ENCODE data around the gene RPS3. TPM values are rescaled to one million over a fixed set of nuclear protein-coding genes. Genes with fewer than 3 reads are reported as not detected.

The RPS3 gene
- total and polyA plus RNA-seq, 2 experiments from 2014 or later, result 1,094 to 1,201 TPM

DNA sequence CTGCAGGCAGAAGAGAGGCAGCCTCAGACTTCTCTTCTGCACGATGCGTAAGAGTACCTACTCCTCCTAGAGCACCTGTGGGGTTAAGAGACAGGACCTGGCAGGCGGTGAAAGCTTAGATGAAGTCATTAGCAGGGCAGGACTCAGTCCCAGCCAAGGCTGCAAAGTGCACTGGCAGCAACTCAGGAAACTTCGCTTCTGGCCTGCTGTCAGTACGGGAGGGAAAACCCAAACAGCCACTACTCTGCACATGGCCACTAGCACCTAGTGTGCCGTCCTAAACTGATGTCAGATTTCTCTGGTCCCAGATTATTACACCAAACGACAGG lies 42.5 kb downstream of the RPS3 start:
- TF ChIP-seq CTCF (IDR thresholded peaks at IDR 0.05; ENCODE audit: poor library complexity) (no peak), EZH2 (IDR thresholded peaks at IDR 0.05; ENCODE audit: borderline replicate concordance) (no peak), EZH2phosphoT487 (IDR thresholded peaks at IDR 0.05; ENCODE audit: low read depth, severe bottlenecking, unreplicated experiment) (no peak)
- Histone ChIP-seq H3K27ac (no peak overlapping the region), H3K27me3 (no peaks in the 10 kb centered on the region), H2AFZ (no peak overlapping the region), H3K36me3 (replicated peaks; ENCODE audit: insufficient read depth, low read depth) (no peaks in the 10 kb centered on the region), H3K4me3 (no peak overlapping the region), H4K20me1 (ENCODE audit: insufficient read depth, poor library complexity, severe bottlenecking) (no peaks in the 10 kb centered on the region), H3K9me2 (replicated peaks; ENCODE audit: insufficient read depth) (no peaks in the 10 kb centered on the region), H3K4me1 (ENCODE audit: insufficient read depth) (no peaks in the 10 kb centered on the region), H3K79me2 (no peaks in the 10 kb centered on the region), H3K4me2 (no peak overlapping the region), H3K9me3 (ENCODE audit: low read depth) (no peaks in the 10 kb centered on the region)
- DNase-seq (ENCODE audit: low spot score), result no peak
- WGBS (ENCODE audit: low lambda C conversion rate, missing lambda C conversion rate), result 83% methylated on average over 7 of the region's 7 CpGs

DNA sequence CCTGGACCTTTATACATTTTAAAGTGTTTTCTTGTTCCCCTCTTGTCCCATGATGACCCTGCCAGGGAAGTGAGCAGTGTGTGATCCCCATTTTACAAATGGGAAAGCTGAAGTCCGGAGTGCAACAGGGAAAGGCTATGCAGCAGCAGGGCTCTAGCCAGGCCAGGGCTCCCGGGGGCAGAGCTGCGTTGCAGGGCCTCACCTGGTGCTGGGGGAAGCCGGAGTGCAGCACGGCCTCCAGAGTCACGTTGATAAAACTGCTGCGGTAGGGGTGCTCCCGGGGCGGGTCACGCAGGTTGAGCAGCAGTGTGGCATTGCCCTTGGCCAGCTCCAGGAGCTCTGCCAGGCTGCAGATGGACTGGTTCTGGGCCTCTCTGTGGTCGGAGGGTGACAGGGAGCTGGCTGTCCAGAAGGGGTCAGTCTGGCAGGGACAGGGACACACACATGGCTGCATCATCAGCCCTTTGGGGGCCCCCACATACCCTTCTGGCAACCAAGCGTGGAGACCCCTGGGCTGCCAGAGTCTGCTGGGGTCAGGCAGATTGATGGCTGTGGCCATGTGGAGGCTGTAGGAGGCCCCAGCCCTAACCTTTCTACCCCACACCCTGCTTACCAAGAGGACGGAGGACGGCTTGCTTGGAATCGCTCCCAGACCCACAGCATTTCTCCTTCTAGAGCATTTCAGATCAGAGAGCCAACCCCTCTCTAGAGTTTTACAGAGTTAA lies 43.0 kb downstream of the RPS3 start:
- TF ChIP-seq EZH2phosphoT487 (IDR thresholded peaks at IDR 0.05; ENCODE audit: low read depth, severe bottlenecking, unreplicated experiment) (no peak), EZH2 (IDR thresholded peaks at IDR 0.05; ENCODE audit: borderline replicate concordance) (no peak), CTCF (IDR thresholded peaks at IDR 0.05; ENCODE audit: poor library complexity) (no peak)
- no peak overlapping the region for H3K27ac ChIP-seq
- no peaks in the 10 kb centered on the region for H3K36me3 ChIP-seq (replicated peaks; ENCODE audit: insufficient read depth, low read depth)
- H3K4me2 ChIP-seq, result no peak overlapping the region
- WGBS (ENCODE audit: low lambda C conversion rate, missing lambda C conversion rate), result 89% methylated on average over 15 of the region's 15 CpGs
- no peak overlapping the region for H2AFZ ChIP-seq
- no peak overlapping the region for H3K4me3 ChIP-seq
- no peaks in the 10 kb centered on the region for H3K9me3 ChIP-seq (ENCODE audit: low read depth)
- H3K9me2 ChIP-seq (replicated peaks; ENCODE audit: insufficient read depth), result no peaks in the 10 kb centered on the region
- H4K20me1 ChIP-seq (ENCODE audit: insufficient read depth, poor library complexity, severe bottlenecking), result no peaks in the 10 kb centered on the region
- H3K27me3 ChIP-seq, result no peaks in the 10 kb centered on the region
- no peaks in the 10 kb centered on the region for H3K4me1 ChIP-seq (ENCODE audit: insufficient read depth)
- DNase-seq (ENCODE audit: low spot score), result no peak
- H3K79me2 ChIP-seq, result no peaks in the 10 kb centered on the region

DNA sequence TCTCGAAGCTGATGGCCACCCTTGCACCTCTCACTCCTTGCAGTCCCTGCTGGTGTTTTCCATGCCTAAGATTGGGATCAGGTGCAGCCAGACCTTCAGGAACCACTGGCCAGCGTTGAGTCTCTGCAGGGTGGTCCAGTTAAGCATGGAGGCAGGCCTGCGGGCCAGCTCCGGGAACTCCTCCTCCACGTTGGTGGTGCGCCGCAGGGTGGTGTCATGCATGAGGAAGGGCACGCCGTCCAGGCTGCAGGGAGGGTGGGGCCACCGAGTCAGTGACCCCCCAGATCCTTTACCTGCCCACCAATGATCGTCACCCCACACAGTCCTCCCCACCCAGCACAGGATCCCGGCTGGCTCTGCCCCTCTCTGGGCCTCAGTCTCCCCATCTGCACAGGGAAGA lies 43.7 kb downstream of the RPS3 start:
- Histone ChIP-seq H3K4me2 (no peak overlapping the region), H3K27ac (no peak overlapping the region), H3K4me1 (ENCODE audit: insufficient read depth) (no peaks in the 10 kb centered on the region), H3K9me2 (replicated peaks; ENCODE audit: insufficient read depth) (no peaks in the 10 kb centered on the region), H3K79me2 (no peaks in the 10 kb centered on the region), H4K20me1 (ENCODE audit: insufficient read depth, poor library complexity, severe bottlenecking) (no peaks in the 10 kb centered on the region), H3K4me3 (no peak overlapping the region), H2AFZ (no peak overlapping the region), H3K9me3 (ENCODE audit: low read depth) (no peaks in the 10 kb centered on the region), H3K27me3 (no peaks in the 10 kb centered on the region), H3K36me3 (replicated peaks; ENCODE audit: insufficient read depth, low read depth) (no peaks in the 10 kb centered on the region)
- 84% methylated on average over 11 of the region's 12 CpGs for WGBS (ENCODE audit: low lambda C conversion rate, missing lambda C conversion rate)
- DNase-seq (ENCODE audit: low spot score), result no peak
- TF ChIP-seq CTCF (IDR thresholded peaks at IDR 0.05; ENCODE audit: poor library complexity), result no peak
- TF ChIP-seq EZH2 (IDR thresholded peaks at IDR 0.05; ENCODE audit: borderline replicate concordance), result no peak

Data from hepatocyte (in vitro differentiated cells).